HG03432 (cell line): ENCODE results near the gene SETBP1.

Source experiments
- ATAC-seq: cut with Tn5 transposase; IDR thresholded peaks from one replicate; pipeline ENCODE4 v1.9.1; 2021; ENCODE audit warnings: mild to moderate bottlenecking, moderate library complexity; ENCODE audit not compliant: unreplicated experiment

Gene SETBP1

DNA sequence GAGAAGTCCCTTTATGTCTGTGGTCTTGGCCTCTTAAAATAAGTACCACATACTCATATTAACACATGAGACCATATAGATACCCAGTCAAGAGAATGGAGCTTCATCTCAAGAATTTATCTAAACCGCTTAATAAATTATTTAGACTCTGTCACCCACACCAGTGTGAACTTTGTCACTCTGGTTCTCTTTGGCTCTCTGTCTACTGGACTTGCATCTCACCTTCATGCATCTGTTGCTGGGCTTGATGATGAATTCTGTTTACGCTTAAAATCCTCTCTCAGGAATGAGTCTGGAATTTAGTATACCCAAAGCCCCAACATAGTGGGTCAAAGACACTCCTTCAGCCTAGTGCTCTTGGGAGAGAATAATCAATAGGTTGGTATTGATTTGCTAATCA is 73.9 kb downstream of the SETBP1 start:
- ATAC-seq = no peak

GRCh38 chr18:44758861-44759631 is 78.4 kb downstream of the SETBP1 start:
- peak; percentile 96 for ATAC-seq

DNA sequence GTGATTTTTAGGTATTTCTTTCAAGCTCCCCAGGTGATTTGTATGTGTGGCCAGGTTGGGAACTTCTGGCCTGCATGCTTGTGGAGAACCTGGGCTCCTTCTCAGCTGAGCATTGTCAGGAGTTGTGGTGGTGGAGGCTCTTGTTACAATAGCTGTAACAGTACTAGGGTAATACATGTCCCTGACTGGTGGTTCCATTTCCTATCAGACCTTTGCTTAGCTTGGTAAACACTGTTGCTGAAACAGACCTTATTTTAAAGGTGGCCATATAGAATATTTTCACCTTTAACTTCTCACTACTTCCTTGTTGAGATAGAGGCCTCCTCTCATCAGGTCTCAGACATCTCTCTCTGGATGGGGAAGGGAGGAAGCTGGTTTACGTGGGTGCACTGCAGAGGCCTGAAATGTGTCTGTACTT is 79.2 kb downstream of the SETBP1 start:
- peak; percentile 48 for ATAC-seq

DNA sequence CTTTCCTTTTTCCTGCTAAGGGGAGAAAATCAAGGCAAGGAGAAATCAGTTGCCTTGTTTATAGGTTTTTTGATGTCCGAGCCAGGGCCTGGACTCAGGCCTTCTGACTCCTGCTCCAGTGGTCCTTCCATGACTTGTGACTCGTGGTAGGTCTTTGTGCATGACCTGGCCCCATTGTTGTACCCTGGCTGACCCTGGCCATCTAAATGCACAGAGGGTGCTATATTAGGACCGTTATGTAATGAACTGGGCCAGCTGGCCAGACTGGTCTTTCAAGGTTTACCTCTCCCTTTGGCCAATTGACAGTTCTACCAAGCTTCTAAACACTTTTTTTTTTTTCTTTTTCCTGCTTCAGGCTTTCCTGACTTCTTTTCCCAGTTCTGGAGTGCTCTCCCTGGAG is 81.1 kb downstream of the SETBP1 start:
- no peak for ATAC-seq

GRCh38 chr18:44763327-44763726 is 82.6 kb downstream of the SETBP1 start:
- no peak for ATAC-seq

DNA sequence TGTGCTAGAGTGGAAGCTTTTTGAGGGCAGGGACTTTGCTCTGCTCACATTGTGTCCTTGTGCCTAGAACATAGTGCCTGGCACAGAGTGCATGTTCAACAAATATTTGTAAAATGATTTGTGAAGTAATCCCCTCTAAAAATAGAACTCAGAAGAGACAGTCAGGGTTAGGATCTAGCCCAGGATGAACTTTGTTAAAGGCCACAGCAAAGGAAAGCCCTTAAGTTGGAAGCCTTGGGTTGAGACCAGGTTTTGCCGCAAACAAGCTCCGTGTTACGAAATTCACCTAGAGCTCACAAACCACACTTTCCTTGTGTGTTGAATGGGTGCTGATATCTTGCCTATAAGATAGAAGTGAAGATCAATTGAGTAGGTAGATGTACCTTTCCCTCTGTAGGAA is 84.2 kb downstream of the SETBP1 start:
- ATAC-seq = no peak

GRCh38 chr18:44765456-44765855 is 84.8 kb downstream of the SETBP1 start:
- ATAC-seq = no peak

DNA sequence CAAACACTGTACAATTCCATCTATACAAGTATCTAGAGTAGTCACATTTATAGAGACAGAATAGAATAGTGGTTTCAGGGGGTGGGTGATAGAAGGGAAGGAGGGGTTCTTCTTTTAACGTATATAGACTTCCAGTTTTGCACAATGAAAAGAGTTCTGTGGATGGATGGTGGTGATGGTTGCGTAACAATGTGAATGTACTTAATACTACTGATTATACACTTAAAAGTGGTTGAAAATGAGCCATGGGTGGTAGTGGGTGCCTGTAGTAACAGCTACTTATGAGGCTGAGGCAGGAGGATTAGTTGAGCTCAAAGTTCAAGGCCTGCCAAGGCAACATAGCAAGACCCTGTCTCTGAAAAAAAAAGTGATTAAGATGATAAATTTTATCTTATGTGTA is 85.8 kb downstream of the SETBP1 start:
- no peak for ATAC-seq

GRCh38 chr18:44767807-44768206 is 87.1 kb downstream of the SETBP1 start:
- ATAC-seq = no peak

- ATAC-seq = no peak
Measured at GRCh38 chr18:44770641-44771040, 90.0 kb downstream of the SETBP1 start.

DNA sequence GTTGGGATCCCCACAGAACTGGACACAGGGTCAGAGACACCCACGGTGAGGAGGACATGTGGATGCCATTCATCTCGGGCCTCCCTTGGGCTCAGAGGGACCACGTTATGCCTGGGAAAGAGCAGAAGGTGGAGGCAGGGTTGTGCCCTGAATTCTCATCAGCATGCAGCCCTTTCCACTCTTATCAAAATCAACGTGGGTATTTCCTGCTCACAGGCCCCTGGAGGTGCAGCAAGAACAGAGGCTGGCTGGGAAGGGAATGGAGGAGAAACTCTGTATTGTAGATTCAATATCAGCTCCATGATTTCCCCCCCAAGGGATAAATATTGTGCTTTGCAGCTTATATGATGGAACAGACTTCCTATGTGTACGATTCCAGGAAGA is 90.9 kb downstream of the SETBP1 start:
- ATAC-seq = no peak

DNA sequence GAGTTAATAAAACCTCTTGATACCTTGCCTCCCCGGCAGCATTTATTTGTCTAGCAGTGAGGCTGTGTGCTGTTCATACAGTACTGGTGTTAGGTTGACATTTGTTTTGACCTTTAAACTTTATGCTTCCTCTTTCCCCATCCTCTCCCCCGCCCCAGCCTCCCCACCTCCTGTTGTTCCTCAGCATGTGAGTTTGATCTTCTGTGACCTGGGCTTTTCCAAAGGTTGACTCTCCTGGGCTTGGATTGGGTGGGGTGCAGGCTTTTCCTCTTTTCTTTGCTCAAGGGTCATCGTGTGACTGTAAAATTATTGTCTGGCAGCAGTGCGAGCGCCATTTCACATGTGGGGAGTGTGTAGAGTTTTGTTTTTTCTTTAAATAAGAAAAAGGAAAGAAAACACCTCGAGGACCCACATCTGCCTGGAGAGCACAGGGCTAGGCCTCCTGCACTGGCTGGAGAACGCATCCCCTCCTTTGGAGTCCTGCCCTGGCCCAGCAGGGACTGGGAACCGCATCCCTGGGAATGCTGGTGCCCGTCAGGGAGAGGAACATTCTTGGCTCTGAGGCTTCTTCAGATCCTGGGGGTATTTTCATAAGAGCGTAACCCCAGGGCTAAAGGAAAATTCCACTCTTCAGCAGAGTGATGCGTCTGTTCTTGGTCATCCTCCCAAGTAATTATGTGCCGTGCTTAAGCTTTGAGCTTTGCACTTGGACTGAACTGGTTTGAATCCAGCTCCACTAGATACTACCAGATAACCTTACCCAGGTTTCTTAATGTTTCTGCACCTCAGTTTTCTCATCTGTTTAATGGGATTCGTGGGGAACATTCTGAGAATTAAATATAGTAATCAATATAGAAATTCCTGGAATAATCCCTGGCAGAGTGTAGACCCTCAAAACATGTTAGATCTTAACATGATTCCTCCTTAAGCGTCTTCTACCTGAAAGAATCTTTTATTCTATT is 91.5 kb downstream of the SETBP1 start:
- ATAC-seq = no peak

DNA sequence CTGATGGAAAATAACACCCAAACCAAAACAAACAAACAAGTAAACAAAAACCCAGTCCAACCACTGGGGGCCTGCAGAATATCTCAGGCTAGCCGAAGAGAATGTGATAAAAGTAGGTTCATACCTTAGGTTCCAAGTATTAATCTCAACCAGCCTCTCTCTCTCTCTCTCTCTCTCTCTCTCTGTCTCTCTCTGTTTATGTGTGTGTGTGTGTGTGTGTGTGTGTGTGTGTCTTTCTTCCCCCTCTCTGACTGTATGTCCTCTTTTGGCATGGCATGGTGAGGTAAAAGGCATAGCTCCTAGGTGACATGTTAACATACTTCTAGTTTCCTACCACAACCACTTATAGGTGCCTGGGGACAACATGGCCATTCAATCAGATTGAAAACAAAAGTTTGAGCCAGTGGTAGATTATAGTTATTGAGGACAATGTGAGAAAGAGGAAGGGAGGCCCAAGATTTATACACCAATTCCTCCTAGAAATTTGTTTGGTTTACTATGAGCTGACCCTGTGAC is 93.0 kb downstream of the SETBP1 start:
- no peak for ATAC-seq

DNA sequence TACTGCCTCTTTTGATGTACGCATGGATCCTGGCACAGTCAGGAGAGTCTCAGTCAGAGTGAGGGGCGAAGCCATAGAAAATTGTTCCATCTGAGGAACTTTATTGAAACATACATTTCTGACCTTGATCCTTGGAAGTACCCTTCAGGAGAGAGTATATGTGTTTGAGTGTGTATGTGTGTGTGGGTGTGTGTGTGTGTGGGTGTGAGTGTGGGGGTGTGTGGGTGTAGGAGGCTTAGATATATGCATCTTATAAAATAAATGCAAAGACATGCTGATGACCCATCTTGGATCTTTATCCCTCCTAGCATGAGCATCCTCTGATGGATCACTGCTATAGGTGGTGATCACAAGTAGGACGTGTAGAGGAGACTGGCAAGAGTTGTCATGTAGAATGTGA is 93.5 kb downstream of the SETBP1 start:
- ATAC-seq = no peak

GRCh38 chr18:44777457-44778192 is 96.9 kb downstream of the SETBP1 start:
- ATAC-seq = no peak

- no peak for ATAC-seq
Measured at GRCh38 chr18:44778788-44779187, 98.1 kb downstream of the SETBP1 start.

- ATAC-seq = no peak
Measured at GRCh38 chr18:44779753-44780292, 99.1 kb downstream of the SETBP1 start.

GRCh38 chr18:44781886-44782285 is 101.2 kb downstream of the SETBP1 start:
- ATAC-seq = no peak

GRCh38 chr18:44782617-44783016 is 101.9 kb downstream of the SETBP1 start:
- no peak for ATAC-seq

GRCh38 chr18:44783371-44783770 is 102.7 kb downstream of the SETBP1 start:
- no peak for ATAC-seq

DNA sequence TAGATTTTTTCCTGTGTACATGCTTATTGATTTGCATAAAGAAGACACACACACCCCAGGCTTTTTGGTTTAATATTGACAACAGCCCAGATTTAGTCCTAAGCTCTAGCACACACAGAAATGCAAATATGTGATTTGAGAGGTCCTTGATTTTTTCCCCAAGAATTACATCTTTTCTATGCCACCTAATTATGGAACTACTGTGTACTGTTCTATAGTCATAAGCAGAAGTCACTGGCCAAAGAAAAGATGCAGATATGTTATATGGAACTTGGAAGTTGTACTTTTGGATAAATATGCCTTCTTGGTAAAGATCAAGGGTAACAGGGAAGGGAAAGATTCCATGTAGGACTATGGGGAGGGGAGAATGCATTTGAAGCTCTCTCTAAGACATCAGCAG is 105.6 kb downstream of the SETBP1 start:
- ATAC-seq = peak; percentile 28
